ENCODE measurements around the gene GRIFIN.

DNA sequence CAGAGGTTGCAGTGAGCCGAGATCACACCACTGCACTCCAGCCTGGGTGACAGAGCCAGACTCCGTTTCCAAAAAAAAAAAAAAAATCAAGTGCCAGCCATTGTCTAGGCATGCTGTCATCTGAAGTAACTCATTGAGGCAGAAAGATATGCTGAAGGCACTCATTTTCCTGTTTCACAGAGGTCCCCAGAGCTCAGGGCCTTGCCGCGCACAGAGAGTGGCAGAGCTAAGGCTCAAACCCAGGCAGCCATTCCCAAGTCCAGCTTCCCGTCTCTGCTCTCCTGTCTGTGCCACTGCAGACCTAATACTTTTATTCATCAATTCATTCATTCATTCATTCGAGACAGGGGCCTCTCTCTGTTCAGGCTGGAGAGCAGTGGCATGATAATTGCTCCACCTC lies 3.5 kb downstream of the GRIFIN start:
- TF ChIP-seq, protein P1, sequence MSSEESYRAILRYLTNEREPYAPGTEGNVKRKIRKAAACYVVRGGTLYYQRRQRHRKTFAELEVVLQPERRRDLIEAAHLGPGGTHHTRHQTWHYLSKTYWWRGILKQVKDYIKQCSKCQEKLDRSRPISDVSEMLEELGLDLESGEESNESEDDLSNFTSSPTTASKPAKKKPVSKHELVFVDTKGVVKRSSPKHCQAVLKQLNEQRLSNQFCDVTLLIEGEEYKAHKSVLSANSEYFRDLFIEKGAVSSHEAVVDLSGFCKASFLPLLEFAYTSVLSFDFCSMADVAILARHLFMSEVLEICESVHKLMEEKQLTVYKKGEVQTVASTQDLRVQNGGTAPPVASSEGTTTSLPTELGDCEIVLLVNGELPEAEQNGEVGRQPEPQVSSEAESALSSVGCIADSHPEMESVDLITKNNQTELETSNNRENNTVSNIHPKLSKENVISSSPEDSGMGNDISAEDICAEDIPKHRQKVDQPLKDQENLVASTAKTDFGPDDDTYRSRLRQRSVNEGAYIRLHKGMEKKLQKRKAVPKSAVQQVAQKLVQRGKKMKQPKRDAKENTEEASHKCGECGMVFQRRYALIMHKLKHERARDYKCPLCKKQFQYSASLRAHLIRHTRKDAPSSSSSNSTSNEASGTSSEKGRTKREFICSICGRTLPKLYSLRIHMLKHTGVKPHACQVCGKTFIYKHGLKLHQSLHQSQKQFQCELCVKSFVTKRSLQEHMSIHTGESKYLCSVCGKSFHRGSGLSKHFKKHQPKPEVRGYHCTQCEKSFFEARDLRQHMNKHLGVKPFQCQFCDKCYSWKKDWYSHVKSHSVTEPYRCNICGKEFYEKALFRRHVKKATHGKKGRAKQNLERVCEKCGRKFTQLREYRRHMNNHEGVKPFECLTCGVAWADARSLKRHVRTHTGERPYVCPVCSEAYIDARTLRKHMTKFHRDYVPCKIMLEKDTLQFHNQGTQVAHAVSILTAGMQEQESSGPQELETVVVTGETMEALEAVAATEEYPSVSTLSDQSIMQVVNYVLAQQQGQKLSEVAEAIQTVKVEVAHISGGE (tag by site-specific recombination; conservative IDR thresholded peaks at IDR 0.05; ENCODE audit: low read depth): no peak
- no peak for TF ChIP-seq OSR2 (tag by site-specific recombination; IDR thresholded peaks at IDR 0.05)
- TF ChIP-seq YY1 (tag by site-specific recombination; IDR thresholded peaks at IDR 0.05): no peak
- TF ChIP-seq, protein P2, sequence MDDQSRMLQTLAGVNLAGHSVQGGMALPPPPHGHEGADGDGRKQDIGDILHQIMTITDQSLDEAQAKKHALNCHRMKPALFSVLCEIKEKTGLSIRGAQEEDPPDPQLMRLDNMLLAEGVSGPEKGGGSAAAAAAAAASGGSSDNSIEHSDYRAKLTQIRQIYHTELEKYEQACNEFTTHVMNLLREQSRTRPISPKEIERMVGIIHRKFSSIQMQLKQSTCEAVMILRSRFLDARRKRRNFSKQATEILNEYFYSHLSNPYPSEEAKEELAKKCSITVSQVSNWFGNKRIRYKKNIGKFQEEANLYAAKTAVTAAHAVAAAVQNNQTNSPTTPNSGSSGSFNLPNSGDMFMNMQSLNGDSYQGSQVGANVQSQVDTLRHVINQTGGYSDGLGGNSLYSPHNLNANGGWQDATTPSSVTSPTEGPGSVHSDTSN (CRISPR knock-in tag; IDR thresholded peaks at IDR 0.05): no peak
- TF ChIP-seq, protein P3, sequence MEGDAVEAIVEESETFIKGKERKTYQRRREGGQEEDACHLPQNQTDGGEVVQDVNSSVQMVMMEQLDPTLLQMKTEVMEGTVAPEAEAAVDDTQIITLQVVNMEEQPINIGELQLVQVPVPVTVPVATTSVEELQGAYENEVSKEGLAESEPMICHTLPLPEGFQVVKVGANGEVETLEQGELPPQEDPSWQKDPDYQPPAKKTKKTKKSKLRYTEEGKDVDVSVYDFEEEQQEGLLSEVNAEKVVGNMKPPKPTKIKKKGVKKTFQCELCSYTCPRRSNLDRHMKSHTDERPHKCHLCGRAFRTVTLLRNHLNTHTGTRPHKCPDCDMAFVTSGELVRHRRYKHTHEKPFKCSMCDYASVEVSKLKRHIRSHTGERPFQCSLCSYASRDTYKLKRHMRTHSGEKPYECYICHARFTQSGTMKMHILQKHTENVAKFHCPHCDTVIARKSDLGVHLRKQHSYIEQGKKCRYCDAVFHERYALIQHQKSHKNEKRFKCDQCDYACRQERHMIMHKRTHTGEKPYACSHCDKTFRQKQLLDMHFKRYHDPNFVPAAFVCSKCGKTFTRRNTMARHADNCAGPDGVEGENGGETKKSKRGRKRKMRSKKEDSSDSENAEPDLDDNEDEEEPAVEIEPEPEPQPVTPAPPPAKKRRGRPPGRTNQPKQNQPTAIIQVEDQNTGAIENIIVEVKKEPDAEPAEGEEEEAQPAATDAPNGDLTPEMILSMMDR (tag by site-specific recombination; IDR thresholded peaks at IDR 0.05): no peak
- TF ChIP-seq ZNF121 (tag by site-specific recombination; IDR thresholded peaks at IDR 0.05): no peak

Measured in HEK293 (cell line).